NOMO-1 treated with DMSO at 0.1 percent for 48 hours (cell line): ENCODE measurements around the gene MX2.
A peak's percentile ranks its signal among the peaks of the same experiment; 100 is the strongest.
"Not testable (repeated sequence)": the region's sequence is repeated elsewhere in the genome, so short reads cannot be mapped to it uniquely, and the experiment has no call there.

Source experiments
- DNase-seq: peaks from one replicate; lab custom pipeline; 2025; ENCODE audit not compliant: unreplicated experiment; lab: John Stamatoyannopoulos, UW

MX2 gene, protein sequence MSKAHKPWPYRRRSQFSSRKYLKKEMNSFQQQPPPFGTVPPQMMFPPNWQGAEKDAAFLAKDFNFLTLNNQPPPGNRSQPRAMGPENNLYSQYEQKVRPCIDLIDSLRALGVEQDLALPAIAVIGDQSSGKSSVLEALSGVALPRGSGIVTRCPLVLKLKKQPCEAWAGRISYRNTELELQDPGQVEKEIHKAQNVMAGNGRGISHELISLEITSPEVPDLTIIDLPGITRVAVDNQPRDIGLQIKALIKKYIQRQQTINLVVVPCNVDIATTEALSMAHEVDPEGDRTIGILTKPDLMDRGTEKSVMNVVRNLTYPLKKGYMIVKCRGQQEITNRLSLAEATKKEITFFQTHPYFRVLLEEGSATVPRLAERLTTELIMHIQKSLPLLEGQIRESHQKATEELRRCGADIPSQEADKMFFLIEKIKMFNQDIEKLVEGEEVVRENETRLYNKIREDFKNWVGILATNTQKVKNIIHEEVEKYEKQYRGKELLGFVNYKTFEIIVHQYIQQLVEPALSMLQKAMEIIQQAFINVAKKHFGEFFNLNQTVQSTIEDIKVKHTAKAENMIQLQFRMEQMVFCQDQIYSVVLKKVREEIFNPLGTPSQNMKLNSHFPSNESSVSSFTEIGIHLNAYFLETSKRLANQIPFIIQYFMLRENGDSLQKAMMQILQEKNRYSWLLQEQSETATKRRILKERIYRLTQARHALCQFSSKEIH

DNA sequence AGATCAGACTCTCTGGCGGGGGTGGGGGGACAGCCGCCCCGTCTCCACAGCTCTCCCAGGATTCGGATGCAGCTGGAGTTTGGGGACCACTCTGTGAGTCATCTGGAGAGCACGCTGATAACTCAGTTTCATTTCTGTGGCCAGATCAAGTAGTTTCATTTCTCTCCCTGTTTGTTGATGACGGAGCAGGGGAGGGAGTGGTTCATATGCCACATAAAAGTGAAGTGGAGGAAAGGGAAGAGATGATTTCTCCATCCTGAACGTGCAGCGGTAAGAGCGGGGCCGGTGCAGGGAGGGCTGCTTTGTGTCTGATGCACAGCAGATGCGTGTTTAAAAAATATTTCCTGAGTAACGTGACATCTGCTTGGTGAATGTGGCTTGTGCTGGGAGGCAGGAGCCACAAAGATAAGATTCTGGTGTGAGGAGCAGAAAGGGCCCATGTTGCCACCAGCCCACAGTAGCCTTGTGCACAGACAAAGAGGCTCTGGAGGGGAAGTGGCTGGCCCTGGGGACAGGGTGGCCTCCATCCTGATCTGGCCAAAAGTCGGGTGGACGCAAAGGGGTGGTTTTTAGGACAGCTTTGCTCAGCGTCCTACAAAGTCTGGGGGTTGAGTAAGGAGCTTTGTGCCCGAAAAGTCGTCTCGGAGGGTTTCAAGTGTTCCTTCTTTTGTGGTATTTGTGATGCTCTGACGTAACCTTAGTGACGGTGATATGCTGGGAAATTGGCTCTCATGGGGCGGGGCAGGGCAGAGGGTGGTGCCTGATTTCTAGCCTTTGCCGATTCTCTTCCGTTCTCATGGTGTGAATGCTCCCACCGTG is at the start of gene MX2:
MX2 (plus strand) TSS at position 242 of the 819 bp plus-strand sequence. CDS start 14,880 bp downstream, outside the sequence.
- DNase-seq = peak; percentile 95

- DNase-seq = not testable (repeated sequence)
Observed at GRCh38 chr21:41313285-41314164, 48.3 kb upstream of the MX2 start.

GRCh38 chr21:41315726-41316125 is 46.1 kb upstream of the MX2 start:
- no peak for DNase-seq

- no peak for DNase-seq
Observed at GRCh38 chr21:41316200-41317062, 45.4 kb upstream of the MX2 start, which contains the start of gene FAM3B. Gene FAM3B, plus strand, starts transcription at chr21:41316801. Its CDS starts 79 bp downstream, at chr21:41316880.

DNA sequence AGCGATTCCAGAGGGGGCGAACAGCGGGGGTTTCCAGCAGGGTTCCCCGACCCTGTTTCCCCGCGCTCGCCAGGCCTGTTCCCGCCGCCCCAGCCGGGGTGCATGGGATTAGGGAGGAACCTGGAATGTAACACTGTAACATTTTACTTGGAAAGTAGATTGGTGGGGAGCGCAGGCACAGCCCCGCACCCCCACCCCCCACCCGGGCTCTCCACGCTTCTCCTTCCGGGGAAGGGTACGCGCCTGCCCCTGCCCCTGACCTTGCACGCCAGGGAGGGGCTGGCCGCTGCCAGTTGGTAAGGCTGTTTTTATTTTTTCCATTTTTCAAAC is 44.8 kb upstream of the MX2 start:
- DNase-seq = no peak

GRCh38 chr21:41317458-41317857 is 44.4 kb upstream of the MX2 start:
- no peak for DNase-seq

DNA sequence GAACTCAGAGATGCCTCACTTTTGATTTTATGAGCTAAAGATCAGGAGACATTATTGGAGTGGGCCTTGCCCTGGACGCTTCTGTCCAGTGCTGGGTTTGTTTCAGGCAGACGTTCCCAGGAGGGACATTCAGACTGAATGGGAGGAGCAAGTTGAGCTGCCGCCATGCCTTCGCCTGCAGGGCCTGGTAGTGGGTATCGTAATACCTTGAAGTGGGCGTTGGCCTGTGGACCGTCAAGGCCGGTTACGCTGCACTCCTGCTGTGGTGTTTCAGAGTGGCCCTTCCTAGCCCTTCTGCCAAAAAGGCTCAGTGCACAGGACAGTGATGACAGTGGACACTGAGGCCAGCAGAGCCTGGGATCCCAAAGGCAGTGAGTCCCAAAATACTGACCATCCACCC is 43.6 kb upstream of the MX2 start:
- no peak for DNase-seq

DNA sequence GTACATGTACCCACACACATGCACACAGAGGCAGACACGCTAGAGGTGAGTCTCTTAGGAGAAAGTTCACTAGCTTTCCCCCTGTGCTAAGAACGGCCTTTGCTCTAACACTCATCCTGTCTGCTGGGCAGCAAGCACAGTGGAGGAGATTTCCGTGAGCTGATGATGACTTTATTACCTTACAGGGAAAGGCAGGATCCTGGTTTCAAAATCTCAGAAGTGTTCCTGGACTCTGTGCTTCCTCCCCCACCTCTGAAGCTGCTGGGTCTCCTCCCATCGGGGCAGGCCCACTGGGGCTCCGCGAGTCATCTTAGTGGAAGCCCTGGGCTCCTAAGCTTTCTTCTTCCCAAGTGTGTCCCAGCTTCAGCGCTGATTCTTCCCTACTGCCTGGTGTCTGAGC is 42.6 kb upstream of the MX2 start:
- no peak for DNase-seq

DNA sequence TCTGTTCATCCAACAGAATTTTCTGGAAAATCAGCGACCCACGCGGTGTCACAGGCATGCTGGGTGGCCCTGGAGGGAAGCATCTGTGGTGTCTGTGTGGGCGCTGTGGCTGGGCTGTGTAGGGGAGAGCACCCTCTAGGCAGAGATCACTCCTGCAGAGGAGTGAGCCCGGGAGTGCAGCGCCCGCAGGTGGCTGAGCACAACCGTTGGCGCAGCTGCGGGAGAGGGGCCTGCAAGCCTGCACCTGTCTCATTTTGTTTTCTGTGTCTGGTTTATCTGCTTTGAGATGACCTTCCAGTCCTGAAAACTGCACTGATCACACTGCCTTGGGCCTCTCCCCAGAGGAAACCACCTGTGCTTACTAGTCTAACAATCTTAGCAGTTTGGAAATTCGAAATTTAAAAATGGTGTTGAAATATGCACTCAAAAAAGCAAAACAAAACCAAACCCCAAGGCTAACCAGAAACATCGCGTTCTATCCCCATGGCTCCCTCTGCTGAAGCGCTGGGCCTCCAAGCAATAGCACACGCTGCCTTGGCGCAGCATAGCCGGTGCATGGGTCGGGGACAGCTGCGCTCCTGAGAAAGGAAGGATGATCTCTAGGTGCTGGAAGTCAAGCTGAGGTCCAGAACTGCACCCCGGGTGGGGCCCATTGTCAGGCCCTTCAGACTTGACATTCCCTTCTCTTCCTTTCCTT is 40.5 kb upstream of the MX2 start:
- no peak for DNase-seq

DNA sequence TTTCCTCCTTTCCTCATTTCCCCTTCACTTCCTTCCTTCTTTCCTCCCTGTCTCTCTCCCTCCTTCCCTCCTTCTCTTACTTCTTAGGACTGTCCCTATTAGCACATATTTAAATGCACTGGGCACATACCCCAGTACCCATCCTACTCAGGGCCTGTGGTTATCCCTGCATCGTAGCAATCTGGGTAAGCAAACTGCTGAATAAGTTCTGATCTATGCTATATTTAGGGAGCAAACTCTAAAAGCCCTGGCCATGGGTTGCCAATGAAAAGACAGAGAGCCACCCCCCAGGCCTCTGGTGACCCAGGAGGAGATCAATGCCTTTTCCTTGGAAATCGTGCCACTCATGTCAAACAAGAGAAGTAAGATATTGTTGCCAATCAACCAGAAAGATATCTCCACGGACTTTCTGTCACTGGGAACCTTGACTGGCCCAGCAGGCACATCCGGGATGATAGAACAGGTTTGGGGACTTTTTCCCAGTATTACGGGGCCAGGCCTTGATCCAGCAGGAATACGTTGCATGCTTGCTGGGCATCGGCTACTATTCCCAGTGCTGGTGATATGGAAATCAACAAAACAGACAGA is 39.8 kb upstream of the MX2 start:
- DNase-seq = no peak

- DNase-seq = no peak
Observed at GRCh38 chr21:41322496-41323382, 39.1 kb upstream of the MX2 start.

DNA sequence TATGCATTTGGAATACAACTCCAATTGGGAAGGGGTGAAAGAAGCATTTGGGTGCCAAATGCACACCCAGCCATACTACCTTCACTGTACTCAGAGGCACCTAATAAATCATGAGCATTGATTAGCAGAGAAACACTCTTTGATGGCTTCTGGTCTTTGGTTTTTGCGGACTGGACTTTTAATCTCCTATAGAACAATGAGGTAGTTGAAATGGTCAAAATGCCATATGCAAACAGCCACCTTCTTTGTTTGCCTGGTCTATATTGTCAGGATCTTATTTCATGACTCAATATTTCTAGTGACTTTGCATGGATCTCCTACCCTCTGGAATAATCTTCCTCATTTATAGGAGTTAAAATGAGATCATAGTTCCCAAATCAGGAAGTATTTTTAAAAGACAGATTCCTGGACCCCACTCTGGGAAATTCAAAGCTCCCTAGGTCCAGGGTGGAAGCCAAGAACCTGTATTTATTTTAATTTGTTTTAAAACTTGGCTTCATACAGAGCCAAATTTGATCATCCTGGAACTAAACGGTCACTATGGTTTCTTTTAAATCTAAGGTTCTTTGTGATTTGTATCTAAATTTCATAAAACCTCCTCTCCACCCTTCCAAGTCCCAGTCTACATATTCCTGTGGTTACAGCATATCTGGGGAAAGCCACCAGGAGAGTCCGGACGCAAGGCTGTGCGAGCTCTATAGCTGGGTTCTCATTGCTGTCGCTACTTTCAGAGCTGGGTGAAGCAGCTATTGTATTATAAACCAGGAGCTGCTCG is 36.5 kb upstream of the MX2 start:
- no peak for DNase-seq

GRCh38 chr21:41326414-41327080 is 35.3 kb upstream of the MX2 start:
- DNase-seq = no peak

DNA sequence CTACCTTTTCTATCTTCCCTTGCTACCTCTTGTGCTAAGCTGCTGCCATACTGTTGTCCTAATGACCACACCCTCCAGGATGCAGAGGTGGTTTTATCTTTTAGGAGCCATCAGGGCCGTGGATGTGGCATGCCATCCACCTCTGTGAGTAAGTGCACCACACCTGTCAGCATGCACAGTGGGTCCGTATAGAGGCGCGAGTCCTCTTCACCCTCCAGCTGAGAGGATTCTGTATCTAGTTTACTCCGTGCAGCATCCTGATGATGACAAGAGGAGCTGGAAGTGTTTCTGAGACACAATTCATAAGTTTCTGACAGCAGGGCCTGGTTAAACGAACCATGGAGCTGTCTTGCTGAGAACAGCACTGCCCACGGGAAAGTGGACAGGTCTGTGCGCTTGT is 34.1 kb upstream of the MX2 start:
- DNase-seq = no peak

DNA sequence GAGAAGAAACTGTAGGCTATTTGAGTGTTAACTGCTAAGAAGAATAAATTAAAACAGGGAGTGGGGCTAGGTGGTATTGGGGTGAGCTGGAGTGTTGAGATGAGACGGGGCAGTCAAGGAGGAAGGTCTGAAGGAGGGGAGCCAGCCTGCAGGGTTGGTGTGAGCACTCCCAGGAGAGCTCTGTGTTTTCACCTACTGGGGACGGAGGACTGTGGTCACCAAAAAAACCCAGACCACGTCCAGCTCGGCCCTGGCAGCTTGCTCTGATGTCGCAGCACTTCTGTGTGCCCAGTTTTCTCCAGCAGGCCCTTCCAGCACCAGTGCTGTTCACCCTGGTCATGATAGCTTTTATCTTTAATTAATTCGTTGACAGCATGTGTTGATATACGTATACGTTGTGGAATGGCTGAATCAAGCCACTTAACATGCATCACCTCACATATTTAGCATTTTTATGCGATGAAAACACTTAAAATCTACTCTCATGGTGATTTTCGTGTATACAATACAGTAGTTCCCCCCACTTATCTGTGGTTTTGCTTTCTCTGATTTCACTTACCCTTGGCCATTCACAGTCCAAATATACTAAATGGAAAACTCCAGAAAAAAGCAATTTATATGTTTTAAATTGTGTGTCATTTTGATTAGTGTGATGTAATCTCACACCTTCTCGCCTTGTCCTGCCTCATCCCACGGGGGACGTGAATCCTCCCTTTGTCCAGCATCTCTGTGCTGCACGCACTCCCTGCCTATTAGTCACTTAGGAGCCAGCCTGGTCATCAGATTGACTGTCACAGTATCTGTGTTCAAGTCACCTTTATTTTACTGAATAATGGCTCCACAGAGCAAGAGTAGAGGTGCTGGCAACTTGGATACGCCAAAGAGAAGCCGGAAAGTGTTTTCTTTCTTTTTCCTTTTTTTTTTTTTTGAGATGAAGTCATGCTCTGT is 32.9 kb upstream of the MX2 start:
- DNase-seq = no peak
